NCI-H69 (cell line): ENCODE measurements around the gene SLC7A9.

Source experiments
- DNase-seq: peaks from one replicate; lab custom pipeline; 2025; lab: John Stamatoyannopoulos, UW

The SLC7A9 gene

GRCh38 chr19:32869369-32869965 lies at the start of gene SLC7A9:
Gene SLC7A9 (minus strand): TSS chr19:32869767. CDS start chr19:32868534, 1,233 bp downstream.
- no peak for DNase-seq

GRCh38 chr19:32919365-32919764 lies 49.8 kb upstream of the SLC7A9 start:
- DNase-seq = no peak

GRCh38 chr19:32917616-32917996 lies 48.0 kb upstream of the SLC7A9 start:
- DNase-seq = no peak

GRCh38 chr19:32916969-32917615 lies 47.5 kb upstream of the SLC7A9 start:
- no peak for DNase-seq

- no peak for DNase-seq
Measured at GRCh38 chr19:32914879-32915660, 45.5 kb upstream of the SLC7A9 start.

GRCh38 chr19:32911467-32911866 lies 41.9 kb upstream of the SLC7A9 start:
- no peak for DNase-seq

GRCh38 chr19:32910874-32911273 lies 41.3 kb upstream of the SLC7A9 start:
- no peak for DNase-seq

GRCh38 chr19:32910094-32910493 lies 40.5 kb upstream of the SLC7A9 start:
- no peak for DNase-seq

- DNase-seq = no peak
Measured at GRCh38 chr19:32909257-32909656, 39.7 kb upstream of the SLC7A9 start.

GRCh38 chr19:32908641-32909190 lies 39.1 kb upstream of the SLC7A9 start:
- no peak for DNase-seq

GRCh38 chr19:32902448-32902847 lies 32.9 kb upstream of the SLC7A9 start:
- DNase-seq = no peak

GRCh38 chr19:32901504-32902161 lies 32.1 kb upstream of the SLC7A9 start:
- DNase-seq = no peak

GRCh38 chr19:32896516-32897214 lies 27.1 kb upstream of the SLC7A9 start:
- DNase-seq = no peak

GRCh38 chr19:32895384-32895783 lies 25.8 kb upstream of the SLC7A9 start:
- no peak for DNase-seq

- no peak for DNase-seq
Measured at GRCh38 chr19:32891609-32892008, 22.0 kb upstream of the SLC7A9 start.

GRCh38 chr19:32890841-32891240 lies 21.3 kb upstream of the SLC7A9 start:
- no peak for DNase-seq

GRCh38 chr19:32890326-32890725 lies 20.8 kb upstream of the SLC7A9 start:
- no peak for DNase-seq

GRCh38 chr19:32889137-32889934 lies 19.8 kb upstream of the SLC7A9 start:
- DNase-seq = no peak

GRCh38 chr19:32887572-32888215 lies 18.1 kb upstream of the SLC7A9 start:
- no peak for DNase-seq

GRCh38 chr19:32886241-32886640 lies 16.7 kb upstream of the SLC7A9 start:
- DNase-seq = no peak
